Loucy (cell line): Measurements from ENCODE around the gene VWC2L.

Experiments
- EZH2phosphoT487 ChIP-seq: fragments of 200-600 bp; IDR thresholded peaks from 2 replicates; pipeline ENCODE4 v1.6.1; 2018; ENCODE audit warnings: antibody characterized with exemption, mild to moderate bottlenecking, moderate library complexity, borderline replicate concordance
- TF ChIP-seq, protein P1 (sequence below): fragments of 200-600 bp; sonication (generic); conservative IDR thresholded peaks from 2 replicates; pipeline ENCODE4 v1.5.1; 2014; ENCODE audit warnings: mild to moderate bottlenecking, antibody characterized with exemption, low read length

DNA sequence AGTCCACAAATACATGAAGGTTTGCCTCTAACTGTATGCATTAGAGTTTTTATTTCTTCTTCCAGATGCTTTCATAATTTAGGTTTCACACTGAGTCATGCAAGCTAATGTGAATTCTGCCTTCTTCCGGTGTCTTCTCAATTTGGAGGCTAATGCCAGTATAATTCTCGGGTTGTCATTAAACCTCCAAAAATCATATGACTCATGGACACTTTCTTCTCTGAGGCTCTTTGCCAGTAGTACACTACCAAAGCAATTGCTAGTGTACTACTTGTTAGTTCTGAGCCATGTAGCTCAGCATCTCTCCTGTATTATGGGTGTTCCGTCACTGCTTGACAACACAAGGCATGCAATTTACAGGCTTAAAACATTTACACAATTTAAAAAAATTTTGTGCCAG is 137.1 kb downstream of the VWC2L start:
- TF ChIP-seq, protein P1, sequence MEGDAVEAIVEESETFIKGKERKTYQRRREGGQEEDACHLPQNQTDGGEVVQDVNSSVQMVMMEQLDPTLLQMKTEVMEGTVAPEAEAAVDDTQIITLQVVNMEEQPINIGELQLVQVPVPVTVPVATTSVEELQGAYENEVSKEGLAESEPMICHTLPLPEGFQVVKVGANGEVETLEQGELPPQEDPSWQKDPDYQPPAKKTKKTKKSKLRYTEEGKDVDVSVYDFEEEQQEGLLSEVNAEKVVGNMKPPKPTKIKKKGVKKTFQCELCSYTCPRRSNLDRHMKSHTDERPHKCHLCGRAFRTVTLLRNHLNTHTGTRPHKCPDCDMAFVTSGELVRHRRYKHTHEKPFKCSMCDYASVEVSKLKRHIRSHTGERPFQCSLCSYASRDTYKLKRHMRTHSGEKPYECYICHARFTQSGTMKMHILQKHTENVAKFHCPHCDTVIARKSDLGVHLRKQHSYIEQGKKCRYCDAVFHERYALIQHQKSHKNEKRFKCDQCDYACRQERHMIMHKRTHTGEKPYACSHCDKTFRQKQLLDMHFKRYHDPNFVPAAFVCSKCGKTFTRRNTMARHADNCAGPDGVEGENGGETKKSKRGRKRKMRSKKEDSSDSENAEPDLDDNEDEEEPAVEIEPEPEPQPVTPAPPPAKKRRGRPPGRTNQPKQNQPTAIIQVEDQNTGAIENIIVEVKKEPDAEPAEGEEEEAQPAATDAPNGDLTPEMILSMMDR: no peak
- no peak for TF ChIP-seq EZH2phosphoT487
